BE2C (cell line): ENCODE results near the gene RANBP1.

Experiments used
- DNase-seq: peaks from one replicate; pipeline ENCODE4 v3.0.0-alpha.2; 2020
- H3K27me3 ChIP-seq: fragments of 250-450 bp; sonication (Bioruptor Pico); 2 replicates; pipeline ENCODE4 v1.5.1; 2020; ENCODE audit warnings: mild to moderate bottlenecking
- H3K36me3 ChIP-seq: fragments of 250-450 bp; sonication (Bioruptor Pico); 2 replicates; pipeline ENCODE4 v1.5.1; 2020; ENCODE audit warnings: mild to moderate bottlenecking
- H3K4me1 ChIP-seq: fragments of 250-450 bp; sonication (Bioruptor Pico); 2 replicates; pipeline ENCODE4 v1.5.1; 2020
- H3K4me3 ChIP-seq: 2 replicates; pipeline ENCODE4 v1.5.1; 2011; ENCODE audit warnings: low read depth, low read length
- H3K9me3 ChIP-seq: fragments of 250-450 bp; sonication (Bioruptor Pico); 2 replicates; pipeline ENCODE4 v1.5.1; 2020
- TF ChIP-seq, protein P1 (sequence below): IDR thresholded peaks from 2 replicates; pipeline ENCODE4 v1.5.1; 2012; ENCODE audit warnings: mild to moderate bottlenecking, low read depth, low read length

The RANBP1 gene

DNA sequence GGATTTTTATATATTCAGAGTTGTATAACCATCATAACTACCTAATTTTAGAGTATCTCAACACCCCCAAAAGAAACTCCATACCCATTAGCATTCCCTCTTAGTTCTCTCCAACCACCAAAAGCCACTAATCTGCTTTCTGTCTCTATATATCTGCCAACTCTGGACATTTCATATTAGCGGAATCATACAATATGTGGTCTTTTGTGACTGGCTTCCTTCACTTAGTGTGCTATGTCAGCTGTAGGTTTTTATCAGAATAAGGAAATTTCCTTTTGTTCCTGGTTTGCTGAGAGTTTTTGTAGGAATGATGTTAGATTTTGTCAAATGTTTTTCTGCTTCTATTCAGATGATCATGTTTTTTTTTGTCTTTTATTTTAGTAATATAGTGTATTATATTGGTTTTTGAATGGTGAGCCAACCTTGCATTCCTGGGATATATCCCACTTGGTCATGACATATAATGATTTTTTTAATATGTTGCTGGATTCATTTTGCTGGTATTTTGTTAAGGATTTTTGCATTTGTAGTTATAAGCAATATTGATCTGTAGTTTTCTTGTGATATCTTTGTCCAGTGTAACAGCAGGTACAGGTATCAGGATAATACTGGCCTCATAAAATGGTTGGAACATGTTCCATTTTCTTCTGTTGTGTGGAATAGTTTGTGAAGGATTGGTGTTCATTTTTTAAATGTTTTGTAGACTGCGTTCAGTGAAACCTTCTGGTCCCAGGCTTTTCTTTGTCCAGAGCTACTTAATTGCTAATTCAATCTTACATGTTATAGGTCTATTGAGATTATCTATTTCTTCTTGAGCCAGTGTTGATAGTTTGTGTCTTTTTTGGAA lies 19.1 kb upstream of the RANBP1 start:
- no peak for DNase-seq
- Histone ChIP-seq H3K9me3 (no peaks in the 10 kb centered on the region), H3K27me3 (no peaks in the 10 kb centered on the region), H3K4me1 (no peaks in the 10 kb centered on the region), H3K4me3 (no peak overlapping the region), H3K36me3 (peaks cover 100% of the 10 kb centered on the region)
- TF ChIP-seq, protein P1, sequence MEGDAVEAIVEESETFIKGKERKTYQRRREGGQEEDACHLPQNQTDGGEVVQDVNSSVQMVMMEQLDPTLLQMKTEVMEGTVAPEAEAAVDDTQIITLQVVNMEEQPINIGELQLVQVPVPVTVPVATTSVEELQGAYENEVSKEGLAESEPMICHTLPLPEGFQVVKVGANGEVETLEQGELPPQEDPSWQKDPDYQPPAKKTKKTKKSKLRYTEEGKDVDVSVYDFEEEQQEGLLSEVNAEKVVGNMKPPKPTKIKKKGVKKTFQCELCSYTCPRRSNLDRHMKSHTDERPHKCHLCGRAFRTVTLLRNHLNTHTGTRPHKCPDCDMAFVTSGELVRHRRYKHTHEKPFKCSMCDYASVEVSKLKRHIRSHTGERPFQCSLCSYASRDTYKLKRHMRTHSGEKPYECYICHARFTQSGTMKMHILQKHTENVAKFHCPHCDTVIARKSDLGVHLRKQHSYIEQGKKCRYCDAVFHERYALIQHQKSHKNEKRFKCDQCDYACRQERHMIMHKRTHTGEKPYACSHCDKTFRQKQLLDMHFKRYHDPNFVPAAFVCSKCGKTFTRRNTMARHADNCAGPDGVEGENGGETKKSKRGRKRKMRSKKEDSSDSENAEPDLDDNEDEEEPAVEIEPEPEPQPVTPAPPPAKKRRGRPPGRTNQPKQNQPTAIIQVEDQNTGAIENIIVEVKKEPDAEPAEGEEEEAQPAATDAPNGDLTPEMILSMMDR: no peak

DNA sequence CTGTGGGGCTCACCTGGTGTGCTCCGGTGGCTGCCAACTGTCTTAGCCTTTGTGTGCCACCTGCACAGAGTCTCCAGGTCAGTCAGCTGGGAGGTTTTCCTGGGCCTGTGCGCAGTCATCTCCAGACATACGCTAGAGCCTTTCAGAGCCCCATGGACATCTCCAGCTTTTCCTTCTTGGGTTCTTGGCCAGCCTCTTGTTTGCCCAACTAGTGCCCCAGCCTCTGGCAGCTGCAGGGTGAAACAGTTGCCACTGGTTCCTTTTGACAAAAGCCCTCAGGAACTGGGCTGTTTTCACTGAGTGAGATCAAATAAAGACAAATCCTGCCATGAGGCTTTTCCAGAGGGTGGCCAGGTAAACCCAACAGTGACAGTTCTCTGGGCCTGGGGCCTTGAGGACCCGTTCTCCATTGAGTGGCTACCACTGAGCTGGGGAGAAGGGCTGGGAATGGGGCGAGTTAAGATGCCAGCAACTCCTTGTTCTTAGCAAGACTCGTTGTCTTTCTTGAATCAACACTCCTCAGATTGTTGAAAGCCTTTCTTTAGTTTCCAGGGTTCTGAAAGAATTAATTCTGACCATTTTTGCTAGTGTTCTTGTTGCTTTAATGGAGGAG lies 16.7 kb upstream of the RANBP1 start:
- H3K36me3 ChIP-seq: peaks cover 97% of the 10 kb centered on the region
- H3K9me3 ChIP-seq: no peaks in the 10 kb centered on the region
- H3K4me1 ChIP-seq: no peaks in the 10 kb centered on the region
- no peaks in the 10 kb centered on the region for H3K27me3 ChIP-seq
- H3K4me3 ChIP-seq: no peak overlapping the region
- DNase-seq: no peak
- TF ChIP-seq, protein P1: no peak

DNA sequence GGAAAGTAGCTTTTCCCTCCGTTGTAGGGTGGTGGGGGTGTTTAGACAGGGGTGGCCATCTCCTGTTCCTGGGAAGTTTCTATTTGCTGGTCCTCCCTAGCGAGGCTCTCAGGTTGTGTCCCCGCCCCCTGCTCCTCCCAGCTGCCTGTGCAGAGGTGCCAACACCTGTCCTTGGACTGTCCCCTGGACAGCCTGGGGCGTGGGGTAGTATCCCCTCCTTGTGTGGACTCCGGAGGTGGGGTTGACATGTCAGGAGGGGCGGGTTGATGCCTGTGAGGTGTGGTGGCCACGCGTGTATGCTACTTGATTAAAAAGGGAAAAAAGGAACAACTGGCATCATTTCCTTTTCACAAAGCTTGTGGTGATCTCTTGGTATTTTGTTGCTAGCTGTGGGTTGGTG lies 14.3 kb upstream of the RANBP1 start:
- peak; percentile 7 for DNase-seq
- peaks cover 97% of the 10 kb centered on the region for H3K36me3 ChIP-seq
- H3K27me3 ChIP-seq: no peaks in the 10 kb centered on the region
- H3K4me3 ChIP-seq: no peak overlapping the region
- H3K9me3 ChIP-seq: no peaks in the 10 kb centered on the region
- TF ChIP-seq, protein P1: no peak
- H3K4me1 ChIP-seq: no peaks in the 10 kb centered on the region

DNA sequence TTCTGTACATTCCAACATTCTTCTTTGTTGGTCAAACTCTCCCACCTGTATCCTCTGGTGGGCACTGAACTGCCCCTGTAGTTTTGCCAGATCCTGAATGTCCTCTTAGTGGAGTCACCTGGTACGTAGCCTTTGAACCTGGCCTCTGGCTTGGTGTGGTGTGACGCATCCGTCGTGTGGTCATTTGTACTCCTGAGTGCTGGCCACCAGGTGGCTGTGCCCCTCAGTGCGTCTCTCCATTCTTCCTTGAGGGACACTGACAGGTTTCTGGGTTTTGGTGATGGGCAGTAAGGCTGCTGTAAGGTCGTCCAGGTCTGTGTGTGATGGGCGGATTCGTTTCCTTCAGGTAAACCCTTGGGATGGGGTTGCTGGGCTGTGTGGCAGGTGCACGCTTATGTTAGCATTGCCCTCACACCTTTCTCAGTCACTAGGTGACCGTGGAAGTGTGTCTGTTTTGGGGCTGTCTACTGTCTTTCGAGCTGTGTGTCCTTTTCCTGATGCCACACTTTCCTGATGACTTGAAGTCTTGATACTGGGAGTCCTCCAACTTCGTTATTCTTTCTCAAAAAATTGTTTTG lies 13.6 kb upstream of the RANBP1 start:
- DNase-seq: no peak
- Histone ChIP-seq H3K4me3 (no peak overlapping the region), H3K9me3 (no peaks in the 10 kb centered on the region), H3K4me1 (no peaks in the 10 kb centered on the region), H3K36me3 (peaks cover 97% of the 10 kb centered on the region), H3K27me3 (no peaks in the 10 kb centered on the region)
- TF ChIP-seq, protein P1: 0 out of 2 replicates have a peak, but pooled peaks have one; percentile 27

DNA sequence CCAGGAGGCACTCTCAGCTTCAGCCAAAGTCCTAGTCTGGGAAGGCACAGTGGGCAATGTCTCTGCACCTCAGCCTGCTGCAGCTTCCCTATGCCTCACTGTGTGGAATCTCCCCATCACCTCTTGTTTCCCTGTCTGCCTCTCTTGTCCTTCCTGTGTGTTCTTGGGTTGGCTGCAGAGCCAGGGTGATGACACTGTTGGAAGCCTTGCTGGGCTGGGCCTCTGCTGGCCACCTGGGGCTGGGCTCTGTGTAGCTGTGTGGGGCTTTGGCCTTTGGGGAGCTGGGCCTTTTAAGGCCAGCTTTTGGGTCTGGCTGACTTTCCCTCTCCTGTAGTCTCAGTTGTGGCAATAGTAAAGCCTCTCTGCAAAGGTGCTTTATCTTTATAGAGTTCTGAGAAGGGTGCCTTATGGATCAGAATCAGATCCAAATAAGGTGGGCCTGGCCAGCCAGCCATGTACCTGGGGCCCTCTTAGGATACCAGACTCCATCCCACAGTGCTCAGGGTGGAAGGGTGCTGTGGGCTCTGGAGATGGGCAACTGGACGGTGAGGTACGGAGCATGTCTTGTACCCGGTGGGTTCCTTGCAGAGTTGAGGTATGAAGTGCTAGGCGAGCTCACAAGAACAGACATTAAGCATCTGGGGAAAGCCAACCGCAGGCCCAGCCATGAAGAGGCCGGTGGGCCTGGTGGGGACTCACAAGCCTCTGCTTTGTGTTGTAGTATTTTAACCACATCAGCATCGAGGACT lies 10.3 kb upstream of the RANBP1 start:
- TF ChIP-seq, protein P1: no peak
- H3K27me3 ChIP-seq: no peaks in the 10 kb centered on the region
- no peak for DNase-seq
- peaks cover 97% of the 10 kb centered on the region for H3K36me3 ChIP-seq
- no peaks in the 10 kb centered on the region for H3K9me3 ChIP-seq
- H3K4me1 ChIP-seq: no peaks in the 10 kb centered on the region
- no peak overlapping the region for H3K4me3 ChIP-seq
